ENCODE results near the gene NEUROG3. TPM values are rescaled to one million over a fixed set of nuclear protein-coding genes. Genes with fewer than 3 reads are reported as not detected.
"Not testable (repeated sequence)": the region's sequence is repeated elsewhere in the genome, so short reads cannot be mapped to it uniquely, and the experiment has no call there.

The NEUROG3 gene
- total RNA-seq, 6 experiments from 2014 or later: not detected

- no peak for TF ChIP-seq CTCF (IDR thresholded peaks at IDR 0.05)
- no peak for DNase-seq
- H3K9me3 Mint-ChIP-seq: peaks cover 41% of the 10 kb centered on the region
- H3K27me3 Mint-ChIP-seq (ENCODE audit: insufficient read depth): peaks cover 36% of the 10 kb centered on the region
- no peak overlapping the region for H3K27ac Mint-ChIP-seq
- peaks cover 18% of the 10 kb centered on the region for H3K36me3 Mint-ChIP-seq (ENCODE audit: low read depth)
- no peaks in the 10 kb centered on the region for H3K4me1 Mint-ChIP-seq (ENCODE audit: low read depth)
- no peak overlapping the region for H3K4me3 Mint-ChIP-seq
Observed at GRCh38 chr10:69549959-69550358, 23.3 kb downstream of the NEUROG3 start.

- no peak overlapping the region for H3K27ac Mint-ChIP-seq
- peaks cover 23% of the 10 kb centered on the region for H3K9me3 Mint-ChIP-seq
- no peaks in the 10 kb centered on the region for H3K4me1 Mint-ChIP-seq (ENCODE audit: low read depth)
- TF ChIP-seq CTCF (IDR thresholded peaks at IDR 0.05): no peak
- DNase-seq: no peak
- H3K4me3 Mint-ChIP-seq: no peak overlapping the region
- H3K27me3 Mint-ChIP-seq (ENCODE audit: insufficient read depth): peaks cover 41% of the 10 kb centered on the region
- H3K36me3 Mint-ChIP-seq (ENCODE audit: low read depth): no peaks in the 10 kb centered on the region; the same call in 1 of the 2 replicates
Observed at GRCh38 chr10:69541463-69541862, 31.8 kb downstream of the NEUROG3 start.

- no peak for TF ChIP-seq CTCF (IDR thresholded peaks at IDR 0.05)
- Mint-ChIP-seq H3K4me1 (ENCODE audit: low read depth) (no peaks in the 10 kb centered on the region), H3K9me3 (peaks cover 19% of the 10 kb centered on the region), H3K36me3 (ENCODE audit: low read depth) (no peaks in the 10 kb centered on the region; the same call in 1 of the 2 replicates), H3K27ac (no peak overlapping the region), H3K27me3 (ENCODE audit: insufficient read depth) (peaks cover 51% of the 10 kb centered on the region), H3K4me3 (no peak overlapping the region)
- peak; percentile 4 for DNase-seq
Observed at GRCh38 chr10:69538461-69538860, 34.8 kb downstream of the NEUROG3 start.

- Mint-ChIP-seq H3K27me3 (ENCODE audit: insufficient read depth) (peaks cover 56% of the 10 kb centered on the region), H3K9me3 (peaks cover 19% of the 10 kb centered on the region), H3K36me3 (ENCODE audit: low read depth) (no peaks in the 10 kb centered on the region; the same call in 1 of the 2 replicates), H3K4me1 (ENCODE audit: low read depth) (no peaks in the 10 kb centered on the region), H3K4me3 (no peak overlapping the region), H3K27ac (no peak overlapping the region)
- no peak for DNase-seq
- TF ChIP-seq CTCF (IDR thresholded peaks at IDR 0.05): no peak
Observed at GRCh38 chr10:69537449-69537848, 35.8 kb downstream of the NEUROG3 start.

GRCh38 chr10:69536521-69536920 lies 36.7 kb downstream of the NEUROG3 start:
- H3K4me1 Mint-ChIP-seq (ENCODE audit: low read depth); DNase-seq; H3K27ac Mint-ChIP-seq; H3K36me3 Mint-ChIP-seq (ENCODE audit: low read depth); H3K4me3 Mint-ChIP-seq: not testable (repeated sequence)
- Mint-ChIP-seq H3K9me3 (peaks cover 11% of the 10 kb centered on the region), H3K27me3 (ENCODE audit: insufficient read depth) (peaks cover 50% of the 10 kb centered on the region)

- Mint-ChIP-seq H3K9me3 (no peaks in the 10 kb centered on the region; the same call in 1 of the 2 replicates), H3K27me3 (ENCODE audit: insufficient read depth) (peaks cover 45% of the 10 kb centered on the region), H3K4me3 (no peak overlapping the region), H3K27ac (no peak overlapping the region), H3K36me3 (ENCODE audit: low read depth) (no peaks in the 10 kb centered on the region), H3K4me1 (ENCODE audit: low read depth) (no peaks in the 10 kb centered on the region)
- no peak for DNase-seq
- no peak for TF ChIP-seq CTCF (IDR thresholded peaks at IDR 0.05)
Observed at GRCh38 chr10:69533658-69534057, 39.6 kb downstream of the NEUROG3 start.
